Smooth muscle cell (in vitro differentiated cells): ENCODE results near the gene STK33. TPM values are rescaled to one million over a fixed set of nuclear protein-coding genes. Genes with fewer than 3 reads are reported as not detected.
A peak's percentile ranks its signal among the peaks of the same experiment; 100 is the strongest.

Experiments used
- DNase-seq: peaks from one replicate; lab custom pipeline; 2025; ENCODE audit not compliant: unreplicated experiment; lab: John Stamatoyannopoulos, UW
- H2AFZ ChIP-seq: fragments of 200-600 bp; sonication (generic); 2 replicates; pipeline ENCODE4 v1.6.0; 2016; ENCODE audit warnings: antibody characterized with exemption, low read depth, mild to moderate bottlenecking
- H3F3A ChIP-seq: fragments of 200-600 bp; sonication (generic); 2 replicates; pipeline ENCODE4 v1.6.0; 2017; ENCODE audit warnings: antibody characterized with exemption, low read depth
- H3K27ac ChIP-seq: fragments of 200-600 bp; sonication (generic); 2 replicates; pipeline ENCODE4 v1.5.1; 2016; ENCODE audit warnings: low read depth, mild to moderate bottlenecking
- H3K27me3 ChIP-seq: fragments of 200-600 bp; sonication (generic); 2 replicates; pipeline ENCODE4 v1.6.1; 2016; ENCODE audit warnings: low read depth, mild to moderate bottlenecking
- H3K36me3 ChIP-seq: fragments of 200-600 bp; sonication (generic); 2 replicates; pipeline ENCODE4 v1.5.1; 2016; ENCODE audit warnings: low read depth
- H3K4me1 ChIP-seq: fragments of 200-600 bp; sonication (generic); 2 replicates; pipeline ENCODE4 v1.5.1; 2016; ENCODE audit warnings: low read depth
- H3K4me2 ChIP-seq: fragments of 200-600 bp; sonication (generic); 2 replicates; pipeline ENCODE4 v1.6.0; 2016; ENCODE audit warnings: mild to moderate bottlenecking
- H3K4me3 ChIP-seq: fragments of 200-600 bp; sonication (generic); 2 replicates; pipeline ENCODE4 v1.5.1; 2016; ENCODE audit warnings: mild to moderate bottlenecking
- H3K79me2 ChIP-seq: fragments of 200-600 bp; sonication (generic); 2 replicates; pipeline ENCODE4 v1.6.0; 2016; ENCODE audit warnings: low read depth, mild to moderate bottlenecking
- H3K9ac ChIP-seq: fragments of 200-600 bp; sonication (generic); 2 replicates; pipeline ENCODE4 v1.6.0; 2016; ENCODE audit warnings: low read depth
- H3K9me3 ChIP-seq: fragments of 200-600 bp; sonication (generic); replicated peaks from 2 replicates; pipeline ENCODE4 v1.5.1; 2016; ENCODE audit warnings: low read depth
- H4K20me1 ChIP-seq: fragments of 200-600 bp; sonication (generic); 2 replicates; pipeline ENCODE4 v1.6.0; 2016; ENCODE audit warnings: low read depth
- CTCF ChIP-seq: fragments of 200-600 bp; sonication (generic); IDR thresholded peaks from 2 replicates; pipeline ENCODE4 v1.5.1; 2017; ENCODE audit warnings: borderline replicate concordance, mild to moderate bottlenecking, antibody characterized with exemption; ENCODE audit not compliant: insufficient read depth, poor library complexity, severe bottlenecking
- WGBS: methylation state at CpG from one replicate; pipeline ENCODE4 v1.1.7; 2016; ENCODE audit warnings: low lambda C conversion rate; 5-methylcytosine and 5-hydroxymethylcytosine counted together
- polyA plus RNA-seq: library from polyadenylated mRNA; unstranded; fragments of >200 nt; fragmentation: Nextera tagmentation; extraction: Ambion mirVana; gene quantifications from 2 replicates; pipeline ENCODE4 v1.2.1, GENCODE V29; 2016
- total RNA-seq: library from RNA; depleted of rRNA; stranded (reverse); fragments of >200 nt; gene quantifications from 2 replicates; pipeline ENCODE4 v1.2.3, GENCODE V29; 2014

Gene STK33
- total and polyA plus RNA-seq, 2 experiments from 2014 or later, result 1.2 to 2.9 TPM

GRCh38 chr11:8574798-8575197 lies 19.2 kb downstream of the STK33 start:
- Histone ChIP-seq H2AFZ (no peak overlapping the region), H3K4me3 (no peak overlapping the region), H3K9me3 (no peaks in the 10 kb centered on the region), H3K4me2 (no peak overlapping the region), H3F3A (no peaks in the 10 kb centered on the region), H3K4me1 (no peaks in the 10 kb centered on the region), H3K27ac (no peak overlapping the region), H3K27me3 (no peaks in the 10 kb centered on the region), H4K20me1 (no peaks in the 10 kb centered on the region), H3K36me3 (no peaks in the 10 kb centered on the region), H3K79me2 (no peaks in the 10 kb centered on the region), H3K9ac (no peak overlapping the region)
- WGBS, result 93% methylated on average over 1 of the region's 1 CpG
- TF ChIP-seq CTCF, result no peak
- DNase-seq, result no peak

- H3K4me1 ChIP-seq, result no peaks in the 10 kb centered on the region
- no peak overlapping the region for H2AFZ ChIP-seq
- no peaks in the 10 kb centered on the region for H3K9me3 ChIP-seq
- no peaks in the 10 kb centered on the region for H3F3A ChIP-seq
- no peak for TF ChIP-seq CTCF
- H3K27me3 ChIP-seq, result no peaks in the 10 kb centered on the region
- 100% methylated on average over 1 of the region's 1 CpG for WGBS
- H3K4me3 ChIP-seq, result no peak overlapping the region
- H3K9ac ChIP-seq, result no peak overlapping the region
- H4K20me1 ChIP-seq, result no peaks in the 10 kb centered on the region
- no peak for DNase-seq
- no peak overlapping the region for H3K27ac ChIP-seq
- no peak overlapping the region for H3K4me2 ChIP-seq
- no peaks in the 10 kb centered on the region for H3K79me2 ChIP-seq
- H3K36me3 ChIP-seq, result no peaks in the 10 kb centered on the region
These were observed 20.3 kb downstream of the STK33 start for GRCh38 chr11:8573777-8574176.

GRCh38 chr11:8567602-8568198 lies 26.3 kb downstream of the STK33 start:
- no peaks in the 10 kb centered on the region for H3K4me1 ChIP-seq
- H3F3A ChIP-seq, result no peaks in the 10 kb centered on the region
- no peaks in the 10 kb centered on the region for H3K27me3 ChIP-seq
- H3K9ac ChIP-seq, result no peak overlapping the region
- H3K79me2 ChIP-seq, result no peaks in the 10 kb centered on the region
- H3K36me3 ChIP-seq, result no peaks in the 10 kb centered on the region
- DNase-seq, result no peak
- WGBS, result 44% methylated on average over 2 of the region's 2 CpGs
- H4K20me1 ChIP-seq, result no peaks in the 10 kb centered on the region
- no peak overlapping the region for H3K27ac ChIP-seq
- no peak overlapping the region for H2AFZ ChIP-seq
- H3K4me3 ChIP-seq, result no peak overlapping the region
- no peak for TF ChIP-seq CTCF
- H3K9me3 ChIP-seq, result no peaks in the 10 kb centered on the region
- H3K4me2 ChIP-seq, result peak overlapping the region; percentile 12

- Histone ChIP-seq H3K4me1 (no peaks in the 10 kb centered on the region), H3K36me3 (no peaks in the 10 kb centered on the region), H3K4me3 (no peak overlapping the region), H2AFZ (no peak overlapping the region), H3K79me2 (no peaks in the 10 kb centered on the region), H3K9me3 (no peaks in the 10 kb centered on the region), H3K9ac (no peak overlapping the region), H3K4me2 (no peak overlapping the region), H3K27ac (no peak overlapping the region), H3K27me3 (no peaks in the 10 kb centered on the region), H4K20me1 (no peaks in the 10 kb centered on the region), H3F3A (no peaks in the 10 kb centered on the region)
- DNase-seq, result no peak
- TF ChIP-seq CTCF, result peak; percentile 79
- 42% methylated on average over 5 of the region's 5 CpGs for WGBS
These were observed 27.3 kb downstream of the STK33 start for GRCh38 chr11:8566613-8567210.
